Cerebellar cortex (tissue), 1 donor: ENCODE data around the gene SOCS7.
"Not testable (repeated sequence)": the region's sequence is repeated elsewhere in the genome, so short reads cannot be mapped to it uniquely, and the experiment has no call there.

Experiments
- DNase-seq: peaks from one replicate; pipeline ENCODE4 v3.0.0-alpha.2; 2015; ENCODE audit warnings: low spot score

The SOCS7 gene

DNA sequence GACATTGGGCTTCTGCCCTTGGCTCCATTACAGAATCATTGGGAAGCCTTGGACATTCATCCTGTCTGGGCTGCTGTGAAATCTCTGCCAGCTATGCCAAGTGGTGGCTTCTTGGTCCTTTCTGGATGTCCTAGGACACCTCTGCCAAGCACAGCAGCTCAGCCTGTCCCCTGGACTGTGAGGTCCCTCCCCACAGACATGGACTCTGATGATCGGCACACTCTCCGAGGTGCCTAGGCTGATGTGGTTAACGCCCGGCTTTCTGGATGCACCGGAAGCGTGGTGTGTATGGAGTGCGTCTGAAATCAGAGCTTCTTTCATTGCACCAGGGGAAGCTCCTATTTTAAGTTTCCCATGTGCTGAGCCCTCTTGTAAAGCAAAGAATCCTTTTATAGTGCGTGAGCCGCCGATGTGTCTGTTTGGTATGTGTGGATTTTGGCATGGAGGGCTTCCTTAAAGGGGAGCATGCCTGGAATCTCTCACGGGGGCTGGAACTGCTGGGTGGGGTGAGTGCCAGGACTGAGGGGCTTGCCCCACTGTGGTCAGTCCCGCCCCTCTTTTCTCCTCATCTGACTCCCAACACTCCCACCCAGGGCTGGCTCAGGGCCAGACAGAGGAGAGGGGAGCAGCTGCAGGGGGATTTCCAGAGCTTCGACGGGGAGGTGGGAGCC is 69.7 kb downstream of the SOCS7 start:
- no peak for DNase-seq

DNA sequence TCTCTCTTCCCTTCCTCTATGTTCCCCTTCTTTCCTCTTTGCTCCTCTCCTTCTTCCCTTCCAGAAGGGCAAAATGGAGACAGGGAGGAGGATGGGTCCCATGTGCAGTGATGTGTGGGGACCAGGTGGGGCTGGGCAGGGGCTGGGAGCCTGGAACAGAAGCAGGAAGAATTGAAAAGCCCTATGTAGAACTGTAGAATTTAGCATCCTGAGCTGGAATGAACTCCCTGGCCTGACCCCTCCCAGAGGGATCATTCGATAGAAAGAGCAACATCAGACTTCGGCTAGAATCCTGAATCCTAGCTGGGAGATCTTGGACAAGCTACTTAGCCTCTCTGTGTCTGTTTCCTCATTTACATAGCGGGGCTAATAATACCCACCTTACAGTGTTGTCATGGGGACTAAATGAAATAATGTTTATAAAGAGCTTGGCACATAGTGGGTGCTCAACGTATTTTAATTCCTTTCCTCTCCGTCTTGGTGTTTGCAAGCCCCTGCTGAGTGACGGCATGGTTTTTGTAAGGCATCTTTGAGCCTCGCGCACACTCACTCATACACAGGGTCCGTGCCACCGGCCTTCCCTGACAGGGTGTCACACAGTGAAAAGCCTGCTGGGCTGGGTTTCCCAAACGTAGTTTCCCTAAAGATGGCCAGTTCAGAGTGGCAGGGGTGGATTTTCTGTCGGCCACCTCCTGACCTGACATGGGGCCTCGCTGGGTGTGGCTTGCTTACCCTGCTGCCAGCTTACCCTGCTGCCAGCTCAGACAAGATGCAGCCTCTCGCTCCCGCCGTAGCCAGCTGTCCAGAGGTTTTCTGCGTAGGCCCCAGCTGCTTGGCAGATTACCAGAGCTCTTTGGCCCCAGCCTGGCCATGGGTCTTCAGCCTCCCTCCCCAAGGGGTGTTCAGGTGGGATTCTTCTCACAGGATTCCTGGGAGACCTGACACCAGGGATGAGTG is 70.5 kb downstream of the SOCS7 start:
- DNase-seq: no peak

- DNase-seq: no peak
These were observed 72.8 kb downstream of the SOCS7 start for GRCh38 chr17:38424297-38424972.

DNA sequence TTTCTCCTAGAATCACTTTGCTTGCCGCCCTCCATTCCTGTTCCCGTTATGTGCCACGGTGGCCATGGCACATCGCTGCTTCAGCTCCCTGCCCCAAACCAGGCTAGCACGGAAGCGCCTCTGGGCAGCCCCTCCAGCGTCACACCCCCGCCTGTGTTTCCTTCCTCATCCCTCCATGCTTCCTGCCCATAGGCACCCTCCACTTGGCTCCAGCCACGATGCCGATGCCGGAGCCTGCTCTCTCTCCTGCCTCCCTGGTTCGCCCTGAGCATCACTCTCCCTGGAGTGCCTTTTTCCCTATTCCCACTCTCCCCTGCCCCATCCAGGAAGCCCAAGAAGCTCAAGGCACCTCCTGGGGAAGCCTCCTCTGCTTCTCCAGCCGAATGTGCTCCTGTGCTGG is 73.4 kb downstream of the SOCS7 start:
- no peak for DNase-seq

DNA sequence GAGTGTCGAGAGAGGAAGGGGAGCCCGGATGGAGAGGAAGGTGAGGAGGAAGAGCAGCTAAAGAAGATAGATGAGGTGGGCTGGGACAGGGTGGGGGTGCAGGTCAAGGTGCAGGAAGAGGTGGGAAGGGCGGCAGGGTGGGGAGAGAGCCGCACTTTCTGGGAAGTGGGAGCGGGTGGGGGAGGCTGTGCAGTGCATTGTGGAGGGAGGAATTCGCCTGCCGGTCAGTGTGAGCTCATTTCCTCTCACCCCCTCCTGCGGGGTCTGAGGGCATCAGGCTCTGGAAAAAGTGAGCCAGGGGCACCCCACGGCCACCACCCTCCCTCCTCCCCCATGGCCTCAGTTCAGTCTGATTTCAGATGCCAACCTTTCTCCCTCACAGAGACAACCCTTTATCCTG is 74.1 kb downstream of the SOCS7 start:
- no peak for DNase-seq

DNA sequence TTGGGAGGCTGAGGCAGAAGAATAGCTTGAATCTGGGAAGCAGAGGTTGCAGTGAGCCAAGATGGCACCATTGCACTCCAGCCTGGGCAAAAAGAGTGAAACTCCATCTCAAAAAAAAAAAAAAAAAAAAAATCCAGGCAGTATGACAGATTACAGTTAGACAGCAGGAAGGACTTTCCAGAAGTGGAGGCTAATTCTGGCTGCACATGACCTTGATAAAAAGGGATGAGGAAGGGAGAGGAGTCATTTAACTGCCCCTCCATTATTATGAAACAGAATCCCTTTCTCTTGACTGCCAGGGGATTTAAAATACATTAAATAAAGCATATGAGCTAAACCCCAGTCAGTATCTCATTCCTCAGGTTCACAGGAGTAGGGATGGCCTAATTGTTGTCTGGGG is 74.8 kb downstream of the SOCS7 start:
- no peak for DNase-seq

DNA sequence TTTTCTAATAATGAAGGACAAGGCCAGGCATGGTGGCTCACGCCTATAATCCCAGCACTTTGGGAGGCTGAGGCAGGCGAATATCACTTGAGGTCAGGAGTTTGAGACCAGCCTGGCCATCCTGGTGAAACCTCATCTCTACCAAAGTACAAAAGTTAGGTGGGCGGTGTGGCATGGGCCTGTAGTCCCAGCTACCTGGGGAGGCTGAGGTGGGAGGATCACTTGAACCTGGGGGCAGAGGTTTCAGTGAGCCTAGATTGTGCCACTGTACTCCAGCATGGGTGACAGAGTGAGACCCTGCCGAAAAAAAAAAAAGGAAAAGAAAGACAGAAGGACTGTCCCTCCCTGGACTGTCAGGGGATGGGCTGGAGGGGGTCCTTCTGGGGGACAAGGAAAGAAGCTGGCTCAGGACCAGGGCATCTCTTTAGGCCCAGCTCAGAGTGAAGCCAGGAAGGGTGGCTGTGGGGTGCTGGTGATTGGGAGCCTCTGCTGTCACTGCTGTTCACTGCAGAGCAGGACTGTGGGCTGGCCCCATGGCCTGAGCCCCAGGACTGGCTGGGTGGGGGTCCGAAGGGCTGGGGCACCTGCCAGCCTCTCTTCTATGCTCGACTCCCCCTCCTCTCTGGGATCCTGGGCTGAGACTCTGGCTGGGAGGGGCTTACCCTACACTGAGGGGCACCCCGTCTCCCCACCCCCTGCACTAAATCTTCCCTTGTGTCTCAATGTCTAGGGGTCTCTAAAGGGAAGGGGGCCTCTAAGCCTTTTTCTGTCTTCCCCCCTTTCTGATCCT is 75.7 kb downstream of the SOCS7 start:
- DNase-seq: no peak

DNA sequence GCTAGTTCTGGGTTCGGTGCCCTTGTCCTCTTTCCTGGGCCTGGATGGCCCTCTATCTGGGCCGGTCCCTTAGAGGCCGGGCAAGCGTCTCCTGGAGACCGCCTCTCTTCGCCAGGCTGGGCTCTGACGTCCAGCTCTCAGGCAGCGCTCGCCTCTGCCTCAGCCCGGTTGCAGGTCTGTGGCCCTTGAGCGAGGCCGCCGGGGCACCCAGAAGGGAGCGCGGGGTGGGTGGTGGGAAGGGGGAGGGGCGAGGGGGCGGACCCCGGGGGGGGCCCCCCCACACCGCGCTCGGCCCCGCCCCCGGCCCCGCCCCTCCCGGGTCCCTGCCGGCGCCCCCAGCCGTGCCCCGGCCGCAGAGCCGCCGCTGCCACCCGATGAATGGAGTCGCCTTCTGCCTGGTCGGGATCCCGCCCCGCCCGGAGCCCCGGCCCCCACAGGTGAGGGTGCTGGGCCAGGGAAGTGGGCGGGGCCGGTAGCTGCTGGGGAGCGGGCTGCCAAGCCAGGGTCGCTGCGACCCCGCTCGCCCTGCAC is 76.5 kb downstream of the SOCS7 start, which contains the start of gene ARHGAP23:
Gene ARHGAP23, plus strand, starts transcription at position 353 of the 531 bp plus-strand sequence. Its CDS starts 22 bp downstream, at position 375.
- no peak for DNase-seq

GRCh38 chr17:38428643-38429371 is 77.2 kb downstream of the SOCS7 start:
- no peak for DNase-seq

DNA sequence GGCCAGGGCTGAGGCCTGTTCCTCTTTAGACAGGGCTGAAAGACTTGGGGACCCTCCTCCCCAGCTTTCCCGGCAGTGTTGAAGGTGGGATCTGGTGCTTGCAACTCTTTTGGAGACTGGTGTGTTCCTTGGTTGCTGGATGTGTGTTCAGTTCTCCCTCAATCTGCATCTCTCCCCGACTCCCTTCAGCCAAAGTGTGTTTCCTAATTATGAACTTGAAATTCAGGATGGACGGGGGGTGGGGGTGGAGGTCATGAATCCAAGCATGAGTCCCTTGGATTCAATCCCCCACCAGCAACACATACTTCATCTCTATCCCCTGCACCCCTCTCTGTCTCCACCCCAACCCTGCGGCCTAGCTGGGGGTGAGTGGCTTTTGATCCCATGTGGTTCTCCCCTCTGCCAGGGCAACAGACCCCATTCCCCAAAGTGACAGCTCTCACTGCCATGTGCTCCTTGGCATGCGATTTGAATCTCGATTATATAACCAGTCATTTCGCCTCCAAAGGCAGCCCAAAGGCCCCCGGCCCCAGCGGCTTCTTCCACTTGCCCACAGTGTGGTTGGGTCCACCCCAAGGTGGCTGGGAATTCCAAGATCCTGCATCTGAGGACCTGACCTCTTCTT is 77.9 kb downstream of the SOCS7 start:
- DNase-seq: no peak

- no peak for DNase-seq
These were observed 78.7 kb downstream of the SOCS7 start for GRCh38 chr17:38430316-38430715.

GRCh38 chr17:38430822-38431221 is 79.2 kb downstream of the SOCS7 start:
- no peak for DNase-seq

GRCh38 chr17:38431346-38432145 is 79.9 kb downstream of the SOCS7 start:
- no peak for DNase-seq

GRCh38 chr17:38434178-38434665 is 82.6 kb downstream of the SOCS7 start:
- DNase-seq: no peak

DNA sequence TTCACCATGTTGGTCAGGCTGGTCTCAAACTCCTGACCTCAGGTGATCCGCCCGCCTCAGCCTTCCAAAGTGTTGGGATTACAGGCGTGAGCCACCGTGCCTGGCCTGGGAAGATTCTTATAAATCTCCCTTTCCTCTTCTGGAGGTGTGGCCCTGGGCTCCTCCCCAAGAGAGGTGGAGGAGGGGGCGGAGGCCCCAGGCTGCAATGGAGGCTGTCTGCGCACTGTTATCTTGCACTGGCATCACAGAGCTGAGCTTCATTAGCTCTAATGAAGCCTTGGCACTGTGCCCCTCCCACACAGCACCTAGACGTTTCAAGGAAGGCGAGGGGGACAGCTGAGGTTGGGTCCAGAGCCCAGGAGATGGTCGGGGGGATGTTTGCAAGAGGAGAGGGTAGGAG is 84.2 kb downstream of the SOCS7 start:
- DNase-seq: no peak

GRCh38 chr17:38436386-38436785 is 84.7 kb downstream of the SOCS7 start:
- no peak for DNase-seq

DNA sequence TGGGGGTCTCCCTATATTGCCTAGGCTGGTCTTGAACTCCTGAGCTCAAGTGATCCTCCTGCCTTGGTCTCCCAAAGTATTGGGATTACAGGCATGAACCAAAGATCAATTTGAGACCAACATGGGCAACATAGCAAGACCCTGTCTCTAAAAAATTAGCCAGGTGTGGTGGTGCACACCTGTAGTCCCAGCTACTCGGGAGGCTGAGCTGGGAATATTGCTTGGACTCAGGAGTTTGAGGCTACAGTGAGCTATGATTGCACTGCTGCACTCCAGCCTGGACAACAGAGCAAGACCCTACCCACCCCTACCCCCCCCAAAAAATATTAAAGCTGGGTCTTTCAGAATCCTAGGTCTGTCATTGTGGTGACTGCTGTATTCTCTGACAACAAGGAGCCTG is 85.7 kb downstream of the SOCS7 start:
- not testable (repeated sequence) for DNase-seq

GRCh38 chr17:38439436-38439835 is 87.8 kb downstream of the SOCS7 start:
- DNase-seq: no peak
